IMR-90 (cell line): ENCODE results near the gene TNFAIP8L1.

Experiments
- MXI1 ChIP-seq: IDR thresholded peaks from 2 replicates; pipeline ENCODE4 v1.6.1; 2012; ENCODE audit warnings: low read depth, mild to moderate bottlenecking, low read length, moderate library complexity, borderline replicate concordance
- POLR2A ChIP-seq: IDR thresholded peaks from 2 replicates; pipeline ENCODE4 v1.6.1; 2012; ENCODE audit warnings: mild to moderate bottlenecking, low read depth, low read length
- SMC3 ChIP-seq: fragments of 150-350 bp; IDR thresholded peaks from 2 replicates; pipeline ENCODE4 v1.6.1; 2016; ENCODE audit warnings: low read depth, mild to moderate bottlenecking, antibody characterized with exemption, low read length, moderate library complexity

GRCh38 chr19:4600893-4601292 is 38.4 kb upstream of the TNFAIP8L1 start:
- TF ChIP-seq POLR2A (no peak), SMC3 (no peak), MXI1 (no peak)
